HEK293 (cell line): ENCODE data around the gene MYO9B.

ENCODE experiments used
- CTCF ChIA-PET: fragments of 350-600 bp; formaldehyde crosslinking; extraction: SDS; loops from one replicate; lab custom pipeline; 2021; ENCODE audit warnings: antibody characterized with exemption; lab: Yijun Ruan, JAX
- POLR2A ChIA-PET: fragments of 300-600 bp; formaldehyde crosslinking; extraction: SDS; loops from one replicate; lab custom pipeline; 2020; ENCODE audit warnings: antibody characterized with exemption, inconsistent platforms; lab: Yijun Ruan, JAX
- H3K27ac ChIP-seq: fragments of 200-500 bp; sonication (Bioruptor generic); 2 replicates; pipeline ENCODE4 v1.5.1; 2014; ENCODE audit warnings: low read depth, low read length, control low read depth, inconsistent platforms; ENCODE audit errors: extremely low read depth
- H3K36me3 ChIP-seq, 2 experiments: fragments of 200-500 bp in 1 of 2; sonication (Bioruptor generic) in 1 of 2; 1 replicate in 1 of 2; 2 replicates in 1 of 2; pipeline ENCODE4 v1.5.1; 2014 to 2017; ENCODE audit warnings: inconsistent platforms in 2 of 2, low read length in 2 of 2; ENCODE audit not compliant: control insufficient read depth in 2 of 2, insufficient read depth in 1 of 2
- H3K4me1 ChIP-seq: fragments of 200-500 bp; sonication (Bioruptor generic); 2 replicates; pipeline ENCODE4 v1.5.1; 2014; ENCODE audit warnings: mild to moderate bottlenecking, low read length, inconsistent platforms; ENCODE audit not compliant: control insufficient read depth, insufficient read depth
- H3K4me3 ChIP-seq: 2 replicates; pipeline ENCODE4 v1.5.1; 2011; ENCODE audit warnings: low read depth, mild to moderate bottlenecking, control low read depth, low read length, moderate library complexity
- H3K9me3 ChIP-seq: fragments of 200-500 bp; sonication (Bioruptor generic); 2 replicates; pipeline ENCODE4 v1.5.1; 2014; ENCODE audit warnings: low read depth, low read length, inconsistent platforms; ENCODE audit not compliant: control insufficient read depth, insufficient read depth
- CTCF ChIP-seq: fragments of 450-650 bp; formaldehyde crosslinking; IDR thresholded peaks from 2 replicates; pipeline ENCODE4 v1.5.1; 2016; ENCODE audit warnings: missing biosample characterization, missing genetic modification characterization
- EGR2 ChIP-seq: fragments of 450-650 bp; formaldehyde crosslinking; IDR thresholded peaks from 2 replicates; pipeline ENCODE4 v1.5.1; 2016; ENCODE audit warnings: low read depth, missing biosample characterization, missing genetic modification characterization
- OSR2 ChIP-seq: fragments of 450-650 bp; formaldehyde crosslinking; IDR thresholded peaks from 2 replicates; pipeline ENCODE4 v1.5.1; 2016; ENCODE audit warnings: missing biosample characterization, missing genetic modification characterization
- PRDM1 ChIP-seq: fragments of 450-650 bp; formaldehyde crosslinking; IDR thresholded peaks from 2 replicates; pipeline ENCODE4; 2016; ENCODE audit warnings: missing biosample characterization, missing genetic modification characterization
- PRDM6 ChIP-seq: fragments of 450-650 bp; formaldehyde crosslinking; IDR thresholded peaks from 2 replicates; pipeline ENCODE4 v1.5.1; 2017; ENCODE audit warnings: missing biosample characterization, missing genetic modification characterization
- TSHZ1 ChIP-seq: fragments of 450-650 bp; formaldehyde crosslinking; IDR thresholded peaks from 2 replicates; pipeline ENCODE4 v1.5.1; 2016; ENCODE audit warnings: missing biosample characterization, missing genetic modification characterization, borderline replicate concordance
- ZBTB11 ChIP-seq: fragments of 450-650 bp; formaldehyde crosslinking; conservative IDR thresholded peaks from 2 replicates; pipeline ENCODE4 v1.5.1; 2016; ENCODE audit warnings: low read depth, missing biosample characterization, missing genetic modification characterization
- ZNF155 ChIP-seq: fragments of 450-650 bp; formaldehyde crosslinking; IDR thresholded peaks from 2 replicates; pipeline ENCODE4 v1.5.1; 2016; ENCODE audit warnings: missing biosample characterization, missing genetic modification characterization
- ZNF211 ChIP-seq: fragments of 450-650 bp; formaldehyde crosslinking; IDR thresholded peaks from 2 replicates; pipeline ENCODE4 v1.5.1; 2016; ENCODE audit warnings: low read depth, missing biosample characterization, missing genetic modification characterization
- ZNF274 ChIP-seq, 2 experiments: fragments of 200-500 bp in 1 of 2; fragments of 450-650 bp in 1 of 2; sonication (Bioruptor generic) in 1 of 2; formaldehyde crosslinking in 1 of 2; IDR thresholded peaks; 2 replicates each; pipeline versions ENCODE4 v1.5.1 to v1.6.1; 2014 to 2016; ENCODE audit warnings: borderline replicate concordance in 1 of 2, inconsistent platforms in 1 of 2, low read length in 1 of 2, missing biosample characterization in 1 of 2, missing genetic modification characterization in 1 of 2
- ZNF514 ChIP-seq: fragments of 450-650 bp; formaldehyde crosslinking; IDR thresholded peaks from 2 replicates; pipeline ENCODE4 v1.5.1; 2016; ENCODE audit warnings: missing biosample characterization, missing genetic modification characterization
- ZNF549 ChIP-seq: fragments of 450-650 bp; IDR thresholded peaks from 2 replicates; pipeline ENCODE4 v1.5.1; 2018; ENCODE audit warnings: missing biosample characterization, missing genetic modification characterization, mild to moderate bottlenecking, inconsistent platforms, moderate library complexity
- ZNF596 ChIP-seq: fragments of 450-650 bp; IDR thresholded peaks from 2 replicates; pipeline ENCODE4 v1.5.0; 2018; ENCODE audit warnings: missing biosample characterization, mild to moderate bottlenecking, missing genetic modification characterization, moderate library complexity
- ZNF654 ChIP-seq: fragments of 450-650 bp; formaldehyde crosslinking; IDR thresholded peaks from 2 replicates; pipeline ENCODE4 v1.5.1; 2016; ENCODE audit warnings: low read depth, missing biosample characterization, missing genetic modification characterization
- ZNF701 ChIP-seq: fragments of 450-650 bp; formaldehyde crosslinking; IDR thresholded peaks from 2 replicates; pipeline ENCODE4 v1.5.1; 2016; ENCODE audit warnings: missing biosample characterization, missing genetic modification characterization
- TF ChIP-seq, protein P1 (sequence below): fragments of 450-650 bp; formaldehyde crosslinking; IDR thresholded peaks from 2 replicates; pipeline ENCODE4 v1.5.1; 2016; ENCODE audit warnings: missing biosample characterization, missing genetic modification characterization
- TF ChIP-seq, protein P2 (sequence below): fragments of 450-650 bp; formaldehyde crosslinking; IDR thresholded peaks from 2 replicates; pipeline ENCODE4 v1.5.1; 2016; ENCODE audit warnings: missing biosample characterization, missing genetic modification characterization

MYO9B gene

GRCh38 chr19:17031741-17032140 is 43.8 kb upstream of the MYO9B start:
- ChIA-PET POLR2A (no interaction called here), CTCF (interaction anchor here (0.7 kb wide), 1 partner anchor 363 kb away, joined by 3 read pairs; no protein-coding TSS in a partner anchor)
- Histone ChIP-seq H3K36me3 (no peaks in the 10 kb centered on the region), H3K27ac (no peak overlapping the region), H3K4me3 (no peak overlapping the region), H3K4me1 (no peaks in the 10 kb centered on the region), H3K9me3 (no peaks in the 10 kb centered on the region)
- no peak for TF ChIP-seq ZBTB11 (tag by site-specific recombination)
- no peak for TF ChIP-seq CTCF
- TF ChIP-seq EGR2 (tag by site-specific recombination), result no peak
- TF ChIP-seq, protein P1, sequence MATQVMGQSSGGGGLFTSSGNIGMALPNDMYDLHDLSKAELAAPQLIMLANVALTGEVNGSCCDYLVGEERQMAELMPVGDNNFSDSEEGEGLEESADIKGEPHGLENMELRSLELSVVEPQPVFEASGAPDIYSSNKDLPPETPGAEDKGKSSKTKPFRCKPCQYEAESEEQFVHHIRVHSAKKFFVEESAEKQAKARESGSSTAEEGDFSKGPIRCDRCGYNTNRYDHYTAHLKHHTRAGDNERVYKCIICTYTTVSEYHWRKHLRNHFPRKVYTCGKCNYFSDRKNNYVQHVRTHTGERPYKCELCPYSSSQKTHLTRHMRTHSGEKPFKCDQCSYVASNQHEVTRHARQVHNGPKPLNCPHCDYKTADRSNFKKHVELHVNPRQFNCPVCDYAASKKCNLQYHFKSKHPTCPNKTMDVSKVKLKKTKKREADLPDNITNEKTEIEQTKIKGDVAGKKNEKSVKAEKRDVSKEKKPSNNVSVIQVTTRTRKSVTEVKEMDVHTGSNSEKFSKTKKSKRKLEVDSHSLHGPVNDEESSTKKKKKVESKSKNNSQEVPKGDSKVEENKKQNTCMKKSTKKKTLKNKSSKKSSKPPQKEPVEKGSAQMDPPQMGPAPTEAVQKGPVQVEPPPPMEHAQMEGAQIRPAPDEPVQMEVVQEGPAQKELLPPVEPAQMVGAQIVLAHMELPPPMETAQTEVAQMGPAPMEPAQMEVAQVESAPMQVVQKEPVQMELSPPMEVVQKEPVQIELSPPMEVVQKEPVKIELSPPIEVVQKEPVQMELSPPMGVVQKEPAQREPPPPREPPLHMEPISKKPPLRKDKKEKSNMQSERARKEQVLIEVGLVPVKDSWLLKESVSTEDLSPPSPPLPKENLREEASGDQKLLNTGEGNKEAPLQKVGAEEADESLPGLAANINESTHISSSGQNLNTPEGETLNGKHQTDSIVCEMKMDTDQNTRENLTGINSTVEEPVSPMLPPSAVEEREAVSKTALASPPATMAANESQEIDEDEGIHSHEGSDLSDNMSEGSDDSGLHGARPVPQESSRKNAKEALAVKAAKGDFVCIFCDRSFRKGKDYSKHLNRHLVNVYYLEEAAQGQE (tag by site-specific recombination), result no peak
- TF ChIP-seq ZNF596 (tag by site-specific recombination), result no peak
- TF ChIP-seq ZNF654 (tag by site-specific recombination), result no peak
- TF ChIP-seq ZNF514 (tag by site-specific recombination), result no peak

DNA sequence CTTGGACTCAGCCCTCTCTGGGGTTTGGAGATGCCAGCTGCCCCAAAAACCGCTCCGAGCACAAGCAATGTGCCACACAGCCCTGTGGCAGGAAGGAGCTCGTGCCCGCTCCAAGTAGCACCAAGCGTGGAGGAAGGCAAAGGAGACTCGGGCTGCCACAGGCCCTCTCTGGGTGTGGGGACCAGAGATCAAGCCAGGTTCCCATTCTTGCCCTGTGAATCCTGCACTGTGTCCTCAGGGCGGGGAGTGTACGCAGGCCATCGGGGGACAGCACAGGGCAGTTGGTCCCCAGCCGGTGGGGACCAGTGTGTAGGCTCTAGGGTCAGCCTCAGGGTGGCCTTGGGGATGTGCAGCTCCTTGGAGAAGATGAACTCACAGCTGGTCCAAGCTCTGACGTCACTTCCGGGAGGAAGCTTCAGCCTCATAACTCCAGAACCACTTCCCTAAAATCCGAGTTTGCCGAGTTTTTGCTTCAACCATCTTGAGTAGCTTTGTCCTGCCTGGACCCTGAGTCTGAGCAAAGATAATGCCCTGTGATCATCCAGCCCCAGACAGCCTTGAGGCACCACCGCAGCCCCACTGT is 39.6 kb upstream of the MYO9B start:
- Histone ChIP-seq H3K4me1 (no peaks in the 10 kb centered on the region), H3K4me3 (no peak overlapping the region), H3K9me3 (no peaks in the 10 kb centered on the region), H3K36me3 (no peaks in the 10 kb centered on the region), H3K27ac (no peak overlapping the region)
- ChIA-PET CTCF (interaction anchor here (0.7 to 1.2 kb wide), 2 partner anchors 16 to 247 kb away, joined by 3 to 5 read pairs; no protein-coding TSS in a partner anchor), POLR2A (no interaction called here)
- TF ChIP-seq ZNF701 (tag by site-specific recombination) (no peak), ZNF274 (IDR thresholded peaks at IDR 0.05; ENCODE audit: low read length) (no peak), ZNF274 (tag by site-specific recombination; IDR thresholded peaks at IDR 0.05; ENCODE audit: borderline replicate concordance) (no peak), ZNF549 (tag by site-specific recombination) (no peak), TSHZ1 (tag by site-specific recombination) (no peak), ZNF211 (tag by site-specific recombination) (no peak), ZNF155 (no peak), PRDM6 (tag by site-specific recombination) (no peak), OSR2 (tag by site-specific recombination) (no peak), PRDM1 (no peak)
- TF ChIP-seq, protein P2, sequence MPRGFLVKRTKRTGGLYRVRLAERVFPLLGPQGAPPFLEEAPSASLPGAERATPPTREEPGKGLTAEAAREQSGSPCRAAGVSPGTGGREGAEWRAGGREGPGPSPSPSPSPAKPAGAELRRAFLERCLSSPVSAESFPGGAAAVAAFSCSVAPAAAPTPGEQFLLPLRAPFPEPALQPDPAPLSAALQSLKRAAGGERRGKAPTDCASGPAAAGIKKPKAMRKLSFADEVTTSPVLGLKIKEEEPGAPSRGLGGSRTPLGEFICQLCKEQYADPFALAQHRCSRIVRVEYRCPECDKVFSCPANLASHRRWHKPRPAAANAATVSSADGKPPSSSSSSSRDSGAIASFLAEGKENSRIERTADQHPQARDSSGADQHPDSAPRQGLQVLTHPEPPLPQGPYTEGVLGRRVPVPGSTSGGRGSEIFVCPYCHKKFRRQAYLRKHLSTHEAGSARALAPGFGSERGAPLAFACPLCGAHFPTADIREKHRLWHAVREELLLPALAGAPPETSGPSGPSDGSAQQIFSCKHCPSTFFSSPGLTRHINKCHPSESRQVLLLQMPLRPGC, result no peak
